CD4-positive, alpha-beta T cell treated with Interferon alpha-2 for 1 hour (primary cell): ENCODE data around the gene NCAM2.
A peak's percentile ranks its signal among the peaks of the same experiment; 100 is the strongest.
"Not testable (repeated sequence)": the region's sequence is repeated elsewhere in the genome, so short reads cannot be mapped to it uniquely, and the experiment has no call there.

Experiments
- DNase-seq, 2 donors: peaks; one replicate each; pipeline ENCODE4 v3.0.0-alpha.2; 2020 to 2022

NCAM2 gene

GRCh38 chr21:21111309-21111920 is 113.2 kb downstream of the NCAM2 start:
- no peak for DNase-seq

- no peak for DNase-seq
Observed at GRCh38 chr21:21114461-21114860, 116.3 kb downstream of the NCAM2 start.

GRCh38 chr21:21119091-21119490 is 120.9 kb downstream of the NCAM2 start:
- no peak for DNase-seq

GRCh38 chr21:21122680-21123079 is 124.5 kb downstream of the NCAM2 start:
- DNase-seq, result no peak

GRCh38 chr21:21132390-21132789 is 134.2 kb downstream of the NCAM2 start:
- no peak for DNase-seq

GRCh38 chr21:21137986-21138385 is 139.8 kb downstream of the NCAM2 start:
- no peak for DNase-seq

GRCh38 chr21:21146587-21147373 is 148.6 kb downstream of the NCAM2 start:
- DNase-seq, result no peak

GRCh38 chr21:21147374-21147745 is 149.2 kb downstream of the NCAM2 start:
- DNase-seq, result no peak

GRCh38 chr21:21148009-21148408 is 149.8 kb downstream of the NCAM2 start:
- no peak for DNase-seq

- no peak for DNase-seq
Observed at GRCh38 chr21:21148514-21148913, 150.3 kb downstream of the NCAM2 start.

- not testable (repeated sequence) for DNase-seq
Observed at GRCh38 chr21:21149445-21149844, 151.2 kb downstream of the NCAM2 start.

GRCh38 chr21:21151231-21151630 is 153.0 kb downstream of the NCAM2 start:
- DNase-seq, result no peak

GRCh38 chr21:21156397-21156796 is 158.2 kb downstream of the NCAM2 start:
- DNase-seq, result no peak

GRCh38 chr21:21156957-21157356 is 158.7 kb downstream of the NCAM2 start:
- no peak for DNase-seq

GRCh38 chr21:21158376-21158918 is 160.2 kb downstream of the NCAM2 start:
- DNase-seq, result no peak

GRCh38 chr21:21159253-21159899 is 161.2 kb downstream of the NCAM2 start:
- DNase-seq, result no peak

GRCh38 chr21:21162786-21163185 is 164.6 kb downstream of the NCAM2 start:
- DNase-seq, result no peak

- peak; percentile 14 to 35 for DNase-seq
Observed at GRCh38 chr21:21163904-21164303, 165.7 kb downstream of the NCAM2 start.

- DNase-seq, result no peak
Observed at GRCh38 chr21:21165063-21165645, 166.9 kb downstream of the NCAM2 start.

GRCh38 chr21:21174676-21175075 is 176.5 kb downstream of the NCAM2 start:
- DNase-seq, result no peak

GRCh38 chr21:21175798-21176334 is 177.7 kb downstream of the NCAM2 start:
- DNase-seq, result no peak

- DNase-seq, result no peak
Observed at GRCh38 chr21:21177353-21177986, 179.3 kb downstream of the NCAM2 start.
